ENCODE data around the gene ADAM12. TPM values are rescaled to one million over a fixed set of nuclear protein-coding genes. Genes with fewer than 3 reads are reported as not detected.

The ADAM12 gene
- total RNA-seq, 1 experiment from 2014 or later, result not detected

GRCh38 chr10:126006264-126006663, 382.0 kb downstream of the ADAM12 start:
- H3K4me2 ChIP-seq (ENCODE audit: low read length), result no peak overlapping the region
- ChIA-PET POLR2A (no interaction called here), RAD21 (ENCODE audit: low non-redundant PET in 1 of 2, low total read pairs in 2 of 2, uncharacterized antibody in 2 of 2, unreplicated experiment in 2 of 2) (no interaction called here), CTCF (no interaction called here)
- H3K27me3 ChIP-seq (ENCODE audit: insufficient read depth, low read length), result no peaks in the 10 kb centered on the region
- no peaks in the 10 kb centered on the region for H3K4me1 ChIP-seq (ENCODE audit: control insufficient read depth in 1 of 2, insufficient read depth in 2 of 2, low read length in 2 of 2)
- no peak overlapping the region for H2AFZ ChIP-seq (ENCODE audit: low read depth, low read length, poor library complexity, severe bottlenecking)
- no peaks in the 10 kb centered on the region for H3K79me2 ChIP-seq (ENCODE audit: insufficient read depth, low read length)
- no peaks in the 10 kb centered on the region for H4K20me1 ChIP-seq (ENCODE audit: insufficient read depth)
- no peak for TF ChIP-seq POLR2A (IDR thresholded peaks at IDR 0.05; ENCODE audit: borderline replicate concordance, extremely low read depth, insufficient read depth, insufficient read length)
- no peak for TF ChIP-seq EZH2phosphoT487 (IDR thresholded peaks at IDR 0.05; ENCODE audit: borderline replicate concordance)
- no peak for TF ChIP-seq TCF7L2 (IDR thresholded peaks at IDR 0.05; ENCODE audit: borderline replicate concordance, extremely low read depth, insufficient read depth, insufficient read length)
- TF ChIP-seq ZBTB33 (IDR thresholded peaks at IDR 0.05; ENCODE audit: extremely low read depth, insufficient replicate concordance, low read length), result no peak
- TF ChIP-seq SRF (IDR thresholded peaks at IDR 0.05; ENCODE audit: low read depth), result no peak
- no peak for TF ChIP-seq EGR1 (IDR thresholded peaks at IDR 0.05; ENCODE audit: low read depth)
- TF ChIP-seq SIN3A (IDR thresholded peaks at IDR 0.05; ENCODE audit: low read depth), result no peak
- no peak for TF ChIP-seq REST (IDR thresholded peaks at IDR 0.05; ENCODE audit: low read depth)
- no peak for TF ChIP-seq POLR2AphosphoS5 (IDR thresholded peaks at IDR 0.05; ENCODE audit: low read depth, low read length)
- TF ChIP-seq CBX3 (IDR thresholded peaks at IDR 0.05; ENCODE audit: low read depth), result no peak
- TF ChIP-seq, protein P1, sequence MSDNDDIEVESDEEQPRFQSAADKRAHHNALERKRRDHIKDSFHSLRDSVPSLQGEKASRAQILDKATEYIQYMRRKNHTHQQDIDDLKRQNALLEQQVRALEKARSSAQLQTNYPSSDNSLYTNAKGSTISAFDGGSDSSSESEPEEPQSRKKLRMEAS (IDR thresholded peaks at IDR 0.05), result no peak
- no peak for TF ChIP-seq ZNF274 (IDR thresholded peaks at IDR 0.05; ENCODE audit: low read depth, low read length)
- TF ChIP-seq CTCF (IDR thresholded peaks at IDR 0.05 in 2 of 3, conservative IDR thresholded peaks at IDR 0.05 in 1 of 3; ENCODE audit: borderline replicate concordance in 1 of 3, insufficient read depth in 1 of 3, low read depth in 2 of 3, low read length in 2 of 3), result no peak
- H3K4me3 ChIP-seq (replicated peaks in 1 of 2; ENCODE audit: low read depth in 1 of 2, low read length in 2 of 2), result no peak overlapping the region
- H3K27ac ChIP-seq (ENCODE audit: low read depth, low read length), result no peak overlapping the region
- BruUV-seq (replicated peaks), result no TSS peak
- DNase-seq (ENCODE audit: low read depth, low spot score), result no peak
- H3K9me3 ChIP-seq (ENCODE audit: control insufficient read depth in 1 of 2, insufficient read depth in 1 of 2, low read depth in 1 of 2, low read length in 2 of 2), result no peaks in the 10 kb centered on the region
- intact Hi-C loops (cut with micrococcal nuclease), result no loop called here
- no peaks in the 10 kb centered on the region for H3K36me3 ChIP-seq (ENCODE audit: control insufficient read depth in 1 of 2, insufficient read depth in 2 of 2, low read length in 2 of 2)
- no peak for ATAC-seq
- H3K9me2 ChIP-seq (ENCODE audit: insufficient read depth), result no peaks in the 10 kb centered on the region
- no peak overlapping the region for H3K9ac ChIP-seq (ENCODE audit: low read length)
